DMS114 treated with DMSO at 0.1 percent for 48 hours (cell line): ENCODE data around the gene ITGAE.

Experiments
- DNase-seq: peaks from one replicate; lab custom pipeline; 2025; ENCODE audit not compliant: unreplicated experiment; lab: John Stamatoyannopoulos, UW

Gene ITGAE

GRCh38 chr17:3821101-3821500 is 20.1 kb upstream of the ITGAE start:
- DNase-seq, result no peak

GRCh38 chr17:3818786-3819185 is 17.8 kb upstream of the ITGAE start:
- DNase-seq, result no peak

GRCh38 chr17:3817851-3818605 is 17.0 kb upstream of the ITGAE start:
- no peak for DNase-seq

GRCh38 chr17:3815925-3816324 is 14.9 kb upstream of the ITGAE start:
- DNase-seq, result no peak

- no peak for DNase-seq
Measured at GRCh38 chr17:3815122-3815521, 14.1 kb upstream of the ITGAE start.

- no peak for DNase-seq
Measured at GRCh38 chr17:3814361-3814760, 13.4 kb upstream of the ITGAE start.

- DNase-seq, result no peak
Measured at GRCh38 chr17:3813171-3813570, 12.2 kb upstream of the ITGAE start.

- DNase-seq, result no peak
Measured at GRCh38 chr17:3812771-3813170, 11.8 kb upstream of the ITGAE start.

- no peak for DNase-seq
Measured at GRCh38 chr17:3812284-3812683, 11.3 kb upstream of the ITGAE start.

- no peak for DNase-seq
Measured at GRCh38 chr17:3810019-3810418, 9.0 kb upstream of the ITGAE start.

- DNase-seq, result no peak
Measured at GRCh38 chr17:3809135-3809534, 8.1 kb upstream of the ITGAE start.

- no peak for DNase-seq
Measured at GRCh38 chr17:3808701-3809100, 7.7 kb upstream of the ITGAE start.

- DNase-seq, result no peak
Measured at GRCh38 chr17:3805581-3805980, 4.6 kb upstream of the ITGAE start.

- DNase-seq, result no peak
Measured at GRCh38 chr17:3804503-3804931, 3.5 kb upstream of the ITGAE start.

- DNase-seq, result no peak
Measured at GRCh38 chr17:3803308-3803640, 2.3 kb upstream of the ITGAE start.

- DNase-seq, result no peak
Measured at GRCh38 chr17:3802461-3803307, 1.7 kb upstream of the ITGAE start.

- DNase-seq, result no peak
Measured at GRCh38 chr17:3801792-3802191, 804 bp upstream of the ITGAE start.

GRCh38 chr17:3801347-3801746 is 359 bp upstream of the ITGAE start:
- DNase-seq, result no peak

GRCh38 chr17:3799181-3799945 is 1.6 kb downstream of the ITGAE start:
- no peak for DNase-seq

GRCh38 chr17:3798273-3799180 is 2.5 kb downstream of the ITGAE start:
- no peak for DNase-seq

- no peak for DNase-seq
Measured at GRCh38 chr17:3796822-3797170, 4.2 kb downstream of the ITGAE start.
